ENCODE data around the gene OPN1SW. TPM values are rescaled to one million over a fixed set of nuclear protein-coding genes. Genes with fewer than 3 reads are reported as not detected.

OPN1SW gene

GRCh38 chr7:128727239-128727638 lies 48.4 kb downstream of the OPN1SW start:
- no peaks in the 10 kb centered on the region for H3K9me3 ChIP-seq (replicated peaks; ENCODE audit: low read length)
- H3K36me3 ChIP-seq (ENCODE audit: insufficient read depth, low read length) = no peaks in the 10 kb centered on the region

GRCh38 chr7:128726737-128727072 lies 48.9 kb downstream of the OPN1SW start:
- Histone ChIP-seq H3K9me3 (replicated peaks; ENCODE audit: low read length) (no peaks in the 10 kb centered on the region), H3K4me2 (ENCODE audit: low read length) (no peak overlapping the region), H3K4me3 (ENCODE audit: low read length) (no peak overlapping the region), H3K4me1 (ENCODE audit: control insufficient read depth, insufficient read depth, low read length) (peaks cover 11% of the 10 kb centered on the region), H3K27me3 (ENCODE audit: control insufficient read depth, insufficient read depth, low read length) (peaks cover 7% of the 10 kb centered on the region), H3K36me3 (ENCODE audit: insufficient read depth, low read length) (no peaks in the 10 kb centered on the region), H3K9ac (ENCODE audit: low read depth, low read length) (no peak overlapping the region)

More at GRCh38 chr7:128727239-128727638, 48.4 kb downstream of the OPN1SW start:
- Histone ChIP-seq H3K4me1 (ENCODE audit: control insufficient read depth, insufficient read depth, low read length) (peaks cover 11% of the 10 kb centered on the region), H3K4me2 (ENCODE audit: low read length) (no peak overlapping the region), H3K4me3 (ENCODE audit: low read length) (no peak overlapping the region), H3K9ac (ENCODE audit: low read depth, low read length) (no peak overlapping the region), H3K27me3 (ENCODE audit: control insufficient read depth, insufficient read depth, low read length) (peaks cover 7% of the 10 kb centered on the region)

- H3K27me3 ChIP-seq (ENCODE audit: control insufficient read depth, insufficient read depth, low read length) = peaks cover 7% of the 10 kb centered on the region
- no peak overlapping the region for H3K9ac ChIP-seq (ENCODE audit: low read depth, low read length)
- H3K9me3 ChIP-seq (replicated peaks; ENCODE audit: low read length) = no peaks in the 10 kb centered on the region
- no peaks in the 10 kb centered on the region for H3K36me3 ChIP-seq (ENCODE audit: insufficient read depth, low read length)
- H3K4me2 ChIP-seq (ENCODE audit: low read length) = no peak overlapping the region
- H3K4me3 ChIP-seq (ENCODE audit: low read length) = no peak overlapping the region
- H3K4me1 ChIP-seq (ENCODE audit: control insufficient read depth, insufficient read depth, low read length) = peaks cover 11% of the 10 kb centered on the region
These were observed 49.4 kb downstream of the OPN1SW start for GRCh38 chr7:128726059-128726736.

- no peak overlapping the region for H3K9ac ChIP-seq (ENCODE audit: low read depth, low read length)
- H3K27me3 ChIP-seq (ENCODE audit: control insufficient read depth, insufficient read depth, low read length) = peaks cover 7% of the 10 kb centered on the region
- no peaks in the 10 kb centered on the region for H3K9me3 ChIP-seq (replicated peaks; ENCODE audit: low read length)
- H3K4me1 ChIP-seq (ENCODE audit: control insufficient read depth, insufficient read depth, low read length) = peaks cover 11% of the 10 kb centered on the region
- H3K4me3 ChIP-seq (ENCODE audit: low read length) = no peak overlapping the region
- no peak overlapping the region for H3K4me2 ChIP-seq (ENCODE audit: low read length)
- H3K36me3 ChIP-seq (ENCODE audit: insufficient read depth, low read length) = no peaks in the 10 kb centered on the region
These were observed 50.1 kb downstream of the OPN1SW start for GRCh38 chr7:128725531-128725930.

- Histone ChIP-seq H3K4me2 (ENCODE audit: low read length) (no peak overlapping the region), H3K9ac (ENCODE audit: low read depth, low read length) (no peak overlapping the region), H3K4me3 (ENCODE audit: low read length) (no peak overlapping the region), H3K27me3 (ENCODE audit: control insufficient read depth, insufficient read depth, low read length) (peaks cover 7% of the 10 kb centered on the region), H3K36me3 (ENCODE audit: insufficient read depth, low read length) (no peaks in the 10 kb centered on the region), H3K9me3 (replicated peaks; ENCODE audit: low read length) (no peaks in the 10 kb centered on the region), H3K4me1 (ENCODE audit: control insufficient read depth, insufficient read depth, low read length) (peaks cover 11% of the 10 kb centered on the region)
These were observed 50.9 kb downstream of the OPN1SW start for GRCh38 chr7:128724743-128725142.

Small RNAs within 50 kb of the gene (small RNA-seq; reads per million reads assigned to genes)
- not detected for gene RN7SL81P

Data from skeletal muscle satellite cell (primary cell).